ENCODE data around the gene SIGLEC1.

Gene SIGLEC1

DNA sequence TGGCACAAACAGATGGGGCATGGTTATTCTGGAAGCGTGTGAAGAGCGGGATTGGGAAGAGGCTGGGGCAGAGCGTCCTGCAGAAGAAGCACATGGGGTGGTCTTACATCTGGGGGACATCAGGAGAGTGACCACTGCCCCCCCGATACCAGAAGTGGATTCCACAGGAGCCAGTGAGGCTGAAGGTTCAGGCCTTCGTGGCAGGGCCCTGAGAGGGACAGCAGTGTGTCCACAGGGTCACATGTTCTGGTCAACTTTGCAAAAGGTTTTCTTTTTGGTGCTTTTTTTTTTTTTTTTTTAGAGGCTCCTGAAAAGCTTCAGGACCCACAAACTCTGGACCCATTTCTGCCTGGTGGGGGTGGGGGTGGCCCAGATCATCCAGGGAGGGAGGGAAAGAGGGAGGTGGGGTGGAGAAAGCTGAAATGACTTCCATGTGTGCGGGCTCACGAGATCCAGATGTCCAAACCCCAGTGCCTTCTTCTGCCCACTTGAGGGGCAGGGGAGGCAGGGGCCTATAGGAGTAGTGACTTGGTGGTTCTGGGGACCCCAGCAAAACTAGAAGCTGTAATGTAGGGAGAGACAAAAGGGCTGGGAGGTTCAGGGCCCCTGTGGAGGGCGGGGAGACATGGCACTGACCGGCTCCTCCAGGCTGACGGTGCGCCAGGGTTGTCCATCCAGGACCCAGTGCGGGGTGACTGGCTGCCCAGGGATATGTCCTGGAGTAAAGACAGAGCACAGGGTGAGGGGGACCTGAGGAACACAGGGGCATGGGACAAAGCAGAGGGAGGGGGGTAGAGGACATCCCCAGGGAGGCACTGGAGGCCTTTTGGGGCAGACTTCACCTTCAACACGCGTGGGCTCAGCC, 33.3 kb downstream of the SIGLEC1 start:
- no peak for DNase-seq

DNA sequence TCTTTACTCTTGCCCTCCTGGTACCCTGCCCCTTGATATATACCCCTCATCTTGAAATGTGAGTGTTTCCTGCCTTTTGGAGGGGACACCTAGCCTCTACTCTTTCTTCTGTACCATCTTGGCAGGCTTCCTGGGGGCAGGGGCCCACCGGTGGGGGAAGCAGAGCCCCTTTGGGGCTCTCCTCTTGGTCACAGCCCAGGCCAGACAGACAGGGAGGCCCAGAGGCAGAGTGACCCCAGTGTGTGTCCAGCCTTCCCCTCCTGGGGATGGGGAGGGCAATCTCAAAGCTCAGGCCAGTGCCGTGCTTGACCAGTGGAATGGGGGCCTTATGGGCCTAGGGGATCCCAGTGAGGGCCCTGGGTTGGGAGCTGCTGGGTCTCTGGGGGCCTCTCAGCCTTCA, 34.2 kb downstream of the SIGLEC1 start:
- no peak for DNase-seq

DNA sequence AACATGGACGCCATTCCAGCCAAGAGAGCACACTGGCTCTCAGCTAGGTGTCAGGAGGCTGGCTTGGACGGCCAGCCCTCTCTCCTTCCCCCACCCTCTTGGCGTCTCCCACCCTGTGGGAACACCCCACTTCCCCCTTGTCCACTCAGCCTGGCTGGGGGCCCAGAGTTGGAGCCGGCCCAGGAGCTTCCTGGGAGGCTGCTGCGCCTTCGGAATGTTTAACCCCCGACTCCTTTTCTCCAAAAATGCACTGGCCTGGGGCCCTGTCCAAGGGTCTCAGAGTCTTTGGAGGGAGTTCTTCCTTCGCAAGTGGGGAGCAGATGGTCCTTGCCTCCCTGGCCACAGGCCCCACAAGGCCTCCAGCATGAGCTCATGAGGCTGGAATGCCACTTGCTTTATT, 34.7 kb downstream of the SIGLEC1 start:
- no peak for DNase-seq

DNA sequence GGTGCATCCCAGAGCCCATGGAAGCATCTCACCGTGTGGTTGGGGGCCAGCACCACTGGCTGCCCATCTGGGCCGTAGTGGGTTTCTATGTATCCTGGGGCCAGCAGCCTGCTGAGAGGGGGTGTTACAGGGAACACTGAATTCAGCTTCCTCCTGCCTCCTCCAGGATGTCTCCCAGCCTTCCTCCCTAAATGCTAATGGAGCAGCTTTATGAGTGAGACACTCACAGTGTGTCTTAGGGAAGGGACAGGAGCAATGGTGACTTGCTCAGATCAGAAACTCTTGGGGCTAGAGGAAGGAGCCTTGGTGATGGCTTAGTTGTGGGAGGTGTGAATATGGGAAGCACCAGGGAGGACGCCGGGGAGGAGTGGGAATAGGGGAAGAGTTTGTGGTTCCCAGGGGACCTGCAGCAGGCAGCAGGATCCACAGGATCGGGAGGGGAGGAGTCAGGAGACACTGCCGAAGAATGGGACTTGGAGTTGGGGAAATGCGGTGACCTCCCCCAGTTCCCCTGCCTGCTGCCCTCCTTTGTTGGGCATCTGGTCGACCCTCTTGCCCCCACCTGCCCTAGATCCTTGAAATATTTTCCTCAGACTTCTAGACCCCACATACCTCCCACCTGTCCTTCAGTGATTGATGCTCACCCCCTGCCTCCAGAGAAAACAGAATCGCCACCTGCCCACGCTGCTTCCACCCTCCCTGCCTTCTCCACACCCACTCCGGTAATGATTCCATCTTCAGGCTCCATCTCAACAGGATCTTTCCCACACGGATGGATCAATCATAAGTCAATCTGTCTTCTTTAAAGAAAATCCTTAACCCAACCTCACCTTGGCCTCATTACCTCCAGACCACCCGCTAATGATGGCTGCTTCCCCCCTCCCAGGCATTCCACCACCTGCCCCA, 37.2 kb downstream of the SIGLEC1 start:
- no peak for DNase-seq

DNA sequence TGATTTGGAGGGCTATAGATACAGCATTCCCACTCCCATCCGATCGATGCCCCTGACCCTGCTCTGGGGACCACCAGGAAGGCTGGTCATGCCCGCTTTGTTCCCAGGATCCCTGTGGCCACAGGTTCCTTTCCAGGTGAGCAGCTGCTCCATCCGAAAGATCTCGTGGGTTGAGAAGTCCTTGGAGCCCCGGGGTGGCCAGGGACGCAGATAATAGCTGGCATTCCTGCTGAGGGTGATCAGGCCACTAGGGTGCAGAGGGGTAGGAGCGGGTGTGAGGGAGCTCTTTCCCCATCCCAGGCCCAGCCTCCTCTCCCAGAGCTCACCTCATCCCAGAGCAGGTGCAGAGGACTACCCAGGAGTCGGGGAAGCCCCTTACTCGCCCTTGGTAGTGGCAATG, 38.0 kb downstream of the SIGLEC1 start:
- DNase-seq: no peak

DNA sequence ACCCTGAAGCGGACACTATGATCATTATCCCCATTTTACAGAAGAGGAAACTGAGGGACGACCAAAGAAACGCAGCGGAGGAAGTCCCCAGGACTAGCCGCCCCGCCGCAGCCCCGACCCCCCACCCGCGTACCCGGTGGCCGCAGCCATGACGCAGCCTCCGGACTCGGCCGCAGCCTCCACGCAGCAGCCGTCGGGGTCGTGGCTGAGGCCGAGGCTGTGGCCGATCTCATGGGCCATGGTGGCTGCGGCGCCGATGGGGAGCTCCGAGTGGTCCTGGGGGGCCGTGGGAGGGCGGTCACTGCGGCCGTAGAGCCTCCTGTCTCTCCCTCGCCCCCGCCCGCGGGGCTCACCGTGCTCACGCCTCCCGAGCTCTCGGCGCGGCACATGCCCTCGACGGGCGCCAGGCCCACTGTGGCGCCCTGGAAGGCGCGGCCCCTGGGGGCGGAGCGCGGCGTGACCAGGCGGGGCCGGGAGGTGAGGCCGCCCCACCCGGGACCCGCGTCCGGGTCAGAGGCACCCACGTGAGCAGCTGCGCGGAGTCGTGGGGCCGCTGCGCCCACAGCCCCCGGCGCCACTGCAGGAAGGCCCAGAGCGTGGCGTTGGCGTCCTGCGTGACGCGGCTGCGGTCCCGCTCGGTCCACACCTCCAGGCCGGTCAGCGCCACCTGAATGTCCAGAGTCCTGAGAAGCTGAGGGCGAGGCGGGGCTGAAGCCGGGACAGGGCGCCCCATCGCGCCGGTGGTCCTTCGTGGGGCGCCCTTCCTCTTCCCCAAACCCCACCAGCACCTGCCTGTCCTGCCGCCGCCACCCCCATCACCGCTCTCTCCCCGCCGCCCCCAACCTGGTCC, 39.0 kb downstream of the SIGLEC1 start:
- no peak for DNase-seq

DNA sequence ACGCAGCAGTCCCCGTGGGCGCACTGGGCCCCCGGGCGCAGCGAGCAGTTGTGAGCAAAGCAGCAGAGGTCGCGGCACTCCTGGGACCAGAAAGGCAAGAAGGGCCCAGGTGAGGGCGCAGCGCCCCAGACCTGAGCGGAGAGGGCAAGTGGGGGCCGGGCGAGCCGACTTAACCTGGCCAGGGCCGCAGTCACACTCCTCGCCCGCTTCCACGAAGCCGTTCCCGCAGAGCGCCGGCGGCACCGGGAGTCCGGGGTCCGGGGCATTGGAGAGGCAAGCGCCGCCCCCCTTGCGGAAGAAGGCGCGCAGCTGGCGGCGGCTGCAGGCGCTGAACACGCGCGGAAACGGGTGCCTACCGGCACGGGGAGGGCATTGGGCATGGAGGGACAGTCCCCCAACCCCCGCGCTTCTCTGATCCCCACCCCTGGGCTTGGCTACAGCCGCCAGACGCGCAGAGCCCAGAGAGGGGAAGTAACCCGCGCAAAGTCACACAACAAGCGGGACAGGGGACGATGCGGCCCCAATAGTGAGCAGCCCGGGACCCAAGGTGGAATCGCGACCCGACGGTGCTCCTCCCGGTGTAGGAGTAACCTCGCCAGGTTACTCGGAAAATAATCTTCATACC, 39.7 kb downstream of the SIGLEC1 start:
- peak; percentile 49 for DNase-seq

DNA sequence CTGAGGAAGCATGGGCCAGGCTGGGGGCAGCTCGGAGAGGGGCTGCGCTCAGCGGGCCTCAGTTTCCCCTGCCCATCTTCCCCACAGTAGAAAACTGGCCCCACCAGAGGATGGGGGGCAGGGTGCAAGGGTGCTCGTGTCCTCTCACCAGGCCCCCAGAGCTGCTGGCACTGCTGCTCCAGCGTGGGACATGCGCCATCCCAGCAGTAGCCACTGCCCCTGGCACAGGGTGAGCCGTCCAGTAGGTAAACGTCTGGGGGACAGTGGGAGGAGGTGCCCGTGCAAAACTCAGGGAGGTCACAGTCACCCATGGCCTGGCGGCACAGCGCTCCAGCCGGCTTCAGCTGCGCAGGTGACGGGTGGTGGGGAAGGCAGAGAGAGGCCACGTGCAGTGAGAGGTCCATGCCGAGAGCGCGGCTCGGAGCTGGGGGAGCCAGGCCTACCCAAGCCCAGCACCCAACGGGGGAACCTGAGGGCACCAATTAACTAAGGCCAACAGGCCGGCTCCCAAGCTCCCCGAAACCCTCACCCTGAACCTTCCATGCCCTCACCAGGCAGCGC, 40.3 kb downstream of the SIGLEC1 start:
- no peak for DNase-seq

DNA sequence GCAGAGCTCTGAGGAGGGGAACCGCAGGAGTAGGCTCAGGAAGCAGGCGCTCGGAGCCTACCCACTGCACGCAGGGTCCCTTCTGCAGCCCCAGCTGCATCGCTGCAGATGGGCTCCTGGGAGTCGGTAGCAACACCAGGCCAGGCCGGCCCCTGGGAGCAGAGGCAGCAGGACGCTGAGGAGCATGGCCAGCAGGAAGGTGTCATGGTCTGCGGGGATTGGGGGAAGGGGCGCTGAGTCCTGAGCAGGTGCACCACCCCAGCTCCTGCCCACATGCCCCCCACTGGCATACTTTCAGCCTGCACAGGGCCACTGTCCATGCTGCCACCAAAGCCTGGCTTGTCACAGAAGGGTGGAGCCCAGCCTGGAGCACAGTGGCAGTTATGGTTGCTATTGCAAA, 41.5 kb downstream of the SIGLEC1 start:
- DNase-seq: no peak

DNA sequence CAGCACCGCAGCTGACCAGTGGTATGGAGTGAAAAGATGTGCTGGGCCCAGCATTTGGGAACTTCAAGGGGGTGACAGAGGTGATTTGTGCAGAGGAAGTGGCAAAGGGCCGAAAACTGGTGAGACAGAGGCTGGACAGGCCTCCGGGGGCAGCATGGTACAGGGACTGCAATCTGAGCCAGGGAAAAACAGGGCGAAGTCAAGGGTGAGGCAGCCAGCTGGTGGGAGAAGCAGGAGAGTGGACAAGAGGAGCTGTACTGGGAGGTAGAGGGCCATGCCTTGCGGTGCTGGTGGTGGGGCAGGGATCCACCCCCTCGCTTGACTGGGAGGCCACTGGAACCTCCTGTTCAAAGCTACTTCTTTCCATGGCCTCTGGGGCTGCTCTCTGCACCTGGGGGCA, 41.9 kb downstream of the SIGLEC1 start:
- DNase-seq: no peak

DNA sequence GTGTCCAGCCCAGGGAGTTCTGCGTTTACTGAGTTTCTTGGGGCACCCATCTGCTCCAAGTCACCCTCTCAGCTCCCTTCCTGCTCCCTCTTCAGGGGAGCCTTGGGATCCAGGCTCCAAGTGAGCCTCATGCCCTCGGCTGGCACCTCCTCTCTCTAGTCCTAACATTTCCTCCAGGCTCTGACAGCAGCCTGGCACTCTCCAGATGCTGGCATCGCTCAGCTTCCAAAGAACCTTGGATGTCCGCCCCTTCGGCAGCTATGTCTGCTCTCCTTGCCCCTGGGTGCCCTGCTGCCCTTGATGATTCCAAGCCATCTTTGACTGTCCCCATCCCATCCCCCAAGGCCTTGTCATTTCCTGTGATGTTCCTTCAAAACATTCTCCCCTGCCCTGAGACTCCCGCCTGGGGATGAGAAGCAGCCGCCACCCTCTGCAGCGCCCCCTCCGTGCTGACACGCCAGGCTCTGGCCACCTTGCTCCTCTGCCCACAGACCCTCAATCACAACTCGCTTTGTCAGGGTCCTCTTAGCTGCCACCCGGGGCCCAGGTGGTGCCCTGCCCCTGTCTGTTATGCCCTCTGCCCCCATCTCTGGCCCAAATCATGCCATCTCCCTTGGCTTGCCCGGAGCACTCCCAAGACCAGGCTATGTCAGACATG, 42.6 kb downstream of the SIGLEC1 start:
- no peak for DNase-seq

DNA sequence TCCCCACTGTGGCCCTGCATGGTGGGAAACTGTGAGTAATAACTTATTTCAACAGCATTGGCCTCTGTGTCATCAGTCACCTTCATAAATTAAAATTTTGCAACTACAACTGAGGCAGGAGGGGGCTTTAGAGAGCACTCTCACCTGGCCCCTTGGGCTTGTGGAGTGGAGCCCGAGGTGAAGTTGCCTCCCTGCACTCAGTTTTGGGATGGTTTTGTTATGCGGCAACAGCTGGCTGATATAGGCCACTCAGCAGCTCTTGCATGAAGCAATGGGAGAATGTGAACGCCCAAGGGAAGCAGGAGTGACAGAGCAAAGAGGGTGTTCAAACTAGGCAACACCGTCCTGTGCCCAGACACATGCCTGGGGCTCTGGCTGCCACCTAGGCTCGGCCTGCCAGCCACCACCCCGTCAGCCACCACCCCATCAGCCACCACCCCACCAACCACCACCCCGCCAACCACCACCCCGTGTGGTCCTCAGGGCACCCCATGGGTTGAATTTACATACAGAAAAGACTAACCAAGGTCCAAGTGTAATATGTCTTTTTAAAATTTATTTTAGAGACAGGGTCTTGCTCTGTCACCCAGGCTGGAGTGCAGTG, 44.9 kb downstream of the SIGLEC1 start:
- DNase-seq: no peak

DNA sequence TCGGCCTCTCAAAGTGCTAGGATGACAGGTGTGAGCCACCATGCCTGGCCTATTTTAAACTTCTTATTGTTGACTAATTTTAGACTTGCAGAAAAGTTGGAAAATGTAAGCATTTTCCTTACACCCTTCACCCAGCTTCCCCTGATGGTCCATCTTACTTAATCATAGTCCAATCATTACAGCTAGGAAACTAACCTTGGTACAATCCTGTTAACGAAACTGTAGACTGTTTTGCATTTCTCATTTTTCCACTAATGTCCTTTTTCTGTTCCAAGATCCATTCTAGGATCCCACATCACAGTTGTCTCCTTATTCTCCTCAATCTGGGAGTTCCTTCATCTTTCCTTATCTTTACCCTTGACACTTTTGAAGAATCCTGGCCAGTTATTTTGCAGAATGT, 48.5 kb downstream of the SIGLEC1 start:
- DNase-seq: no peak

DNA sequence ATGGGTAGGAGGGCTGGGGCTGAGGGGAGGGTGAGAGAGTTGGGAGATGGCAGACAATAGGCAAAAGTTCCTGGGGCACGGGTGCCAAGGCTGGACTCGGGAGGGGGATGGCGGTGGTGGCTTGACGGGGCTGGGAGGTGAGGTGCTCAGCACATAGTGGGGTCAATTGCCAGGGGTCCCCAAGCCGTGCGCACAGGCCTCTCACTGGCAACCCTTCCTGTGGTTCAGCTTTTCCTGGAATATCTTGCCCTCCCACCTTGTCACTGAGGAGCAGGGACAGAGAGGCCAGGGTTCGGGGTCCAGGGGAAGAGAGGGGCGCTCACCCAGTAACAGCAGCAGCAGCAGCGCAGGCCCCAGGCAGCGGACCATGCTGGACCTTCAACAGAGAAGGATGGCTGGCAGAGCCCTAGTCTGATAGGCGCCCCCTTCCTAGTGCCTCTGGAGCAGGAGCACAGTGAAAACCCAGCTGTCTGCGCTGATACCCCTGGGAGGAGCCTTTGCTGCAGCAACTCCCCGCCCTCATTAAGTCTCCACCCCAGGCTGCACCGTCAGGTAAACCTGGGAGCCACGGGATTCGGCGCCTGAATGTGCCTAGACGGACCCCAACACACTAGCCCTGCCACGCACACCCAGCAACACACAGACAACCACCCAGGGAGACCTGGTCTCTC, 49.2 kb downstream of the SIGLEC1 start, which contains the start of gene GFRA4:
Gene GFRA4 (minus strand): TSS at position 369 of the 671 bp plus-strand sequence. CDS start 0 bp downstream, at position 369.
- DNase-seq: no peak
